Suppressor macrophage (primary cell): ENCODE measurements around the gene POLR2I.

Experiments used
- DNase-seq, 4 experiments: peaks; one replicate each; pipeline ENCODE4 v3.0.0-alpha.2; 2020 to 2022

The POLR2I gene

GRCh38 chr19:36131221-36131620 lies 16.5 kb upstream of the POLR2I start:
- DNase-seq: peak; percentile 61 to 81 (median 81)

GRCh38 chr19:36128392-36128736 lies 13.7 kb upstream of the POLR2I start:
- DNase-seq: peak in 3 of 4 experiments; percentile 66 to 77 (median 74)

GRCh38 chr19:36125557-36125956 lies 10.9 kb upstream of the POLR2I start:
- no peak for DNase-seq

- DNase-seq: no peak
Observed at GRCh38 chr19:36121486-36122124, 6.9 kb upstream of the POLR2I start.

GRCh38 chr19:36120984-36121358 lies 6.3 kb upstream of the POLR2I start:
- DNase-seq: no peak

GRCh38 chr19:36120092-36120983 lies 5.7 kb upstream of the POLR2I start:
- DNase-seq: no peak

GRCh38 chr19:36116344-36116637 lies 1.6 kb upstream of the POLR2I start:
- DNase-seq: no peak

GRCh38 chr19:36115453-36116343 lies 1.0 kb upstream of the POLR2I start, which contains the start of gene TBCB:
TSS of gene TBCB (plus strand) at chr19:36115468. CDS start at chr19:36115561, 93 bp downstream.
- DNase-seq: peak in 3 of 4 experiments; percentile 71 to 90 (median 89)

- peak in 2 of 4 experiments; percentile 13 to 34 for DNase-seq
Observed at GRCh38 chr19:36113894-36114720, 568 bp downstream of the POLR2I start.

- no peak for DNase-seq
Observed at GRCh38 chr19:36113425-36113824, 1.2 kb downstream of the POLR2I start.

- DNase-seq: no peak
Observed at GRCh38 chr19:36112678-36113077, 2.0 kb downstream of the POLR2I start.

- no peak for DNase-seq
Observed at GRCh38 chr19:36111200-36111539, 3.5 kb downstream of the POLR2I start.

- no peak for DNase-seq
Observed at GRCh38 chr19:36110487-36111199, 4.0 kb downstream of the POLR2I start, which contains the start of gene OVOL3. TSS of gene OVOL3 (plus strand) at chr19:36111143. CDS start at chr19:36111203, 60 bp downstream.

- DNase-seq: no peak
Observed at GRCh38 chr19:36108684-36109083, 6.0 kb downstream of the POLR2I start.

GRCh38 chr19:36106991-36107390 lies 7.7 kb downstream of the POLR2I start:
- DNase-seq: no peak

- no peak for DNase-seq
Observed at GRCh38 chr19:36106441-36106840, 8.2 kb downstream of the POLR2I start.

GRCh38 chr19:36103842-36104552 lies 10.7 kb downstream of the POLR2I start:
- DNase-seq: no peak

- no peak for DNase-seq
Observed at GRCh38 chr19:36103040-36103626, 11.5 kb downstream of the POLR2I start.

- no peak for DNase-seq
Observed at GRCh38 chr19:36101550-36102327, 12.9 kb downstream of the POLR2I start.

GRCh38 chr19:36100476-36100875 lies 14.2 kb downstream of the POLR2I start:
- peak; percentile 9 to 71 (median 52) for DNase-seq
